Stimulated activated CD4-positive, alpha-beta T cell treated with anti-CD3 and anti-CD28 coated beads, TNF-alpha, amount 100 ng/mL, for 1 hour (primary cell): ENCODE results near the gene EPHA2.

Experiments
- DNase-seq, 3 donors: peaks; one replicate each; pipeline ENCODE4 v3.0.0-alpha.2; 2020; ENCODE audit warnings: low read depth in 3 of 3, low spot score in 1 of 3

The EPHA2 gene

DNA sequence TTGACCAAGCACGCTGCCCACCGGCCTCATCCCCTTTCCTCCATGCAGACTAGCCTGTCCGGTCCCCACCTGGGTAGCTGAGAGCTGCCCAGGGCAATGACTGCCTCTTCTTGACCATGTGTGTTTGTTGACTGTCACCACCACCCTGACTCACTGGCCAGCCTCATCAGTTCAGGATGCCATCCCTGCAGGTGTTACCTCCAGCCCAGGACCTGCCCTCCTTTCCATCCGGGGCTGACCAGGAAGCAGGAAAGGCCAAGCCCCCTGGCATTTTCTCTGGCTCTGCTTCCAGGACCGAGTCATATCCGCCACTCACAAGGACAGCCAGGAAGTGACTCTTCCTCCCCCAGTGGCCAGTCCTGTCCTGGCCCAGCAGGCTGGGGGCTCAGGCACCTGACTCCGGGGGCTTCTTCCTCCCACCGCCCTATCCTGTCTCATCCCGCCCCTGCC, 17.1 kb downstream of the EPHA2 start:
- DNase-seq: no peak

DNA sequence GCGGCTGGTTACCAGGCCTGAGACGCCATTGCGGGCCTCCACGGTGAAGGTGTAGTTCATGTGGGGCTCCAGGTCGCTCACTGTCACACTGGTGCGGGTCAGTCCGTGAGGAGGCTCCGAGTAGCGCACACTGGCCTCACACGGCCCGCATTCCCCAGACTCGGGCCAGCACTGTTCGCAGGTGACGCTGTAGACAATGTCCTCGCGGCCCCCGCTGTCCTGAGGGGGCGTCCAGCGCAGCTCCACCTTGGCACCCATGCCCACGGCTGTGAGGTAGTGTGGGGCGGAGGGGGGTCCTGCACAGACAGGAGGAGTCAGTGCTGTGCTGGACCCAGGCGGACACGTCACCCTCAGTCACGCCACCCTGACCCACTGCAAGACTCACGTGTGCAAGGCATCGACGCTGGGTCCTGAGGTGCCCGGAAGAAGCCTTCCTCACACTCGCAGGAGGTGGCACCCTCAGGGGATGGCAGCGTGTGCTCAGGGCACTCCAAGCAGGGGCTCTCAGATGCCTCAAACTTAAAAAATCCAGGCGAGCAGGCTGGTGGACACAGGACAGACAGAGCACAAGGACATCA, 17.9 kb downstream of the EPHA2 start:
- DNase-seq: no peak

DNA sequence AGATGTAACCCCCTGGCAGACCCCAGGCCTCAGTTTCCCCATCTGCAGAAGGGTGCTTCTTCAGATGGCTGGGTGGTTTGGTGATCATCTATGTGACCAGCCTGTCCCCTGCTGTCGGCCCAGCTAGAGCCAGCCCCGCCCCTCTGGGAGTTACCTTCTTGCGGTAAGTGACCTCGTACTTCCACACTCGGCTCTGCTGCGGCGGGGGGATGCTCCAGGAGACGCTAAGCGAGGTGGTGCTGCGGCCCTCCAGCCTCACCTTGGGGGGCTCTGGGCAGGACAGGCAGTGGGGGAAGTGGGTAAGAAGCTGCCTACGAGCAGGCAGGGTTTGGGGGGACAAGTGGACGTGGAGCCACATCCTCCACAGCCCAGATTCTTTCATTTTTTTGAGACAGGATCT, 20.4 kb downstream of the EPHA2 start:
- DNase-seq: no peak

- no peak for DNase-seq
Measured at GRCh38 chr1:16134906-16135305, 21.0 kb downstream of the EPHA2 start.

- no peak for DNase-seq
Measured at GRCh38 chr1:16134066-16134801, 21.6 kb downstream of the EPHA2 start.

DNA sequence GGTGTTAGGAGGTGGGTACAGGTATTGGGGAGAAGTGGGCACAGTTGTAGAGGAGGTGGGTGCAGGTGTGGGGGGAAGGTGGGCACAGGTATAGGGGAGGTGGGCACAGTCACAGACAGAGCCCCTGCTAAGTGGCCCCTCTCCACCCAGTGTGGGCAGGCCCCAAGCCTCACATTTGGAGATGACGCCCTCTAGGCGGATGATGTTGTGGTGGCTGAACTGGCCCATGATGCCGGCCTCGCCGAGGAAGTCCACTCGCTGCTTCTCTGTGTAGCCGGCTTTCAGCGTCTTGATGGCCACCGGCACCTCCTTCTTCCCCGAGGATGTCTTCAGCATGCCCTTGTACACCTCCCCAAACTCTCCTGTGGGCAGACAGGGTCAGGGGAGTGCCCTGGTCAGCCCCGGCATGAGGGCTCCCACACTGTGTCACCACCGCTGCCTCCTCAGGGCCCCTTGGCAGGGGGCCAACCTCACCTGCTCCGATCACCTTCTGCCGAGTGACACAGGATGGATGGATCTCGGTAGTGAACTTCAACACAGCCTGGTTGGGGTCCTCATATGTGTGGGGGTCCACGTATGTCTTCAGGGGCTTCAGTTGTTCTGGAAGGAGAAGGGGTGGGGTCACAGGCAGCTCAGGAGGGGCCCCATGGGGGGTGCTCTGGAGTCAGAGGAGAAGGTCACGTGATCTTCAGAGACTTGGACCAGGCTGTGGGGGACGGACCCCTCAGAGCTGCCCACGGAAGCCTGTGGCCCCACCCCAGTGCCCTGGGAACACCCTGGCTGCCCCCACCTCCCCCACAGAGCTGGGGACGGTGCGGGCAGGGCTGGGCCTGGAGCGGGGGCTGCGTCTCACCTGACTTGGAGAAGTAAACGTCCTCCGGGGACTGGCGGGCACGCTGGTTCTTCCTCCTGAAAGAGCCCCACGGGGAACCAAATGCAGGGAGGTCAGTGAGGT, 22.6 kb downstream of the EPHA2 start:
- no peak for DNase-seq

DNA sequence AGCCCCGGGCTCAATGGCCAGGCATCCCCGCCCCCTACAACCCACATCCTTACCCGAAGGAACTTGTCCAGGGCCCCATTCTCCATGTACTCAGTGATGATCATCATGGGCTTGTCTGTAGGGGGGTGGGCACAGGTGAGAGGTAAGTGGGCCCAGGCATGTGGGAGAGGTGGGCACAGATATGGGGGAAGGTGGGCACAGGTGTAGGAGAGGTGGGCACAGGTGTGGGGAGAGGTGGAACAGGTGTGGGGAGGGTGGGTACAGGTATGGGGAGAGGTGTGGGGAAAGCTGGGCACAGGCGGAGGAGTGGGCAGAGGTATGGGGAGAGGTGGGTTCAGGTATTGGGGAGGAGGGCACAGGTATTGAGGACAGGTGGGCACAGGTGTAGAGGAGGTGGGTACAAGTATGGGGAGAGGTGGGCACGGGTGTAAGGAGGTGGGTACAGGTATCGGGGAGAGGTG, 23.5 kb downstream of the EPHA2 start:
- DNase-seq: no peak

DNA sequence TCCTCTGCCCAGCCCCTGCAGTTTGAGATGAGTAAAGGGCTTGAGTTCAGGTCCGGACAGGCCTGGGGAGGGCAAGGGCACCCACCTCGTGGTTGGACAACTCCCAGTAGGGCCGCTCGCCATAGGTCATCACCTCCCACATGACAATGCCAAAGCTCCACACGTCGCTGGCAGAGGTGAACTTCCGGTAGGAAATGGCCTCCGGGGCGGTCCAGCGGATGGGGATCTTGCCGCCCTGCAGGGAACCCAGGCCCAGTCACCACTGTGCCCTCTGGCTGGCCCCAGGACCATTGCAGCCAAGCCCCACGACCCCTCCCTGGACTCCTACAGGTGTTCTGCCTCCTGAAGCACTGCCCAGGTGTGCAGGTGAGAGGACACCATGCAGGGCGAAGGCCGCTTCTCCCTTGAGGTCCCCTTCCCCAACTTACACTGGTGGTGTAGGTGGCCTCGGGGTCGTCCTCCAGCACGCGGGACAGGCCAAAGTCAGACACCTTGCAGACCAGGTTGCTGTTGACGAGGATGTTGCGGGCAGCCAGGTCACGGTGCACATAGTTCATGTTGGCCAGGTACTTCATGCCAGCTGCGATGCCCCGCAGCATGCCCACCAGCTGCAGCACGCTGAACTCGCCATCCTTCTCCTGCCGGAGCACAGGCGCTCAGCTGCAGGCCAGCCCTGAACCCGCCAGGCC, 24.1 kb downstream of the EPHA2 start:
- DNase-seq: no peak

- no peak for DNase-seq
Measured at GRCh38 chr1:16130827-16131226, 25.0 kb downstream of the EPHA2 start.

DNA sequence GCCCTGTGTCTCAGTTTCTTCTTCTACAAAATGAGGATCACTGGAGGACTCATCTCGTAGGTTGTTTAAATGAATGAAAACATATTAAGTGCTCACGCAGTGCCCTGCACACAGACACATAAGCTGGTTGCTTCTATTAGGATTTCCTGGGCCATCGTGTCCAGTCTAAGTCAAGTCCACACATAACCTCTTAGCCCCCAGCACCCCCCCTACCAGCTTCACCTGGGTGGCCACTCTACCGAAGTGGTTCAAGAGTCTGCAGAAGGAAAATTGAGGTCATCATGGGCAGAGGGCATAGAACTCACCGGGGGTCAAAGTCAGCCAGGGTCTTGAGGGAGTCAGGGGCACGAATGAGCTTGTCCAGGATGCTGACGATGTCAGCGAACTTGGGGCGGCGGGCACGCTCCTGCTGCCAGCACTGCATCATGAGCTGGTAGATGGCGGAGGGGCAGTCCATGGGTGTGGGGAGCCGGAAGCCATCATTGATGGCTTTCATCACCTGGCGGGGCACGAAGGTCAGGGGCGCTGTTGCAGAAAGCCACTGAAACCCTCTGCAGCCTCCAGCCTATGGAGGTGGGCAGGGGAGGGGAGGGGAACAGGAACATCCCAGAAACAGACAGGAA, 25.8 kb downstream of the EPHA2 start:
- no peak for DNase-seq

- DNase-seq: no peak
Measured at GRCh38 chr1:16129316-16129715, 26.6 kb downstream of the EPHA2 start.

- DNase-seq: no peak
Measured at GRCh38 chr1:16128338-16128741, 27.5 kb downstream of the EPHA2 start.

- DNase-seq: no peak
Measured at GRCh38 chr1:16127676-16128337, 28.1 kb downstream of the EPHA2 start.

GRCh38 chr1:16126743-16127515, 28.9 kb downstream of the EPHA2 start:
- DNase-seq: no peak

DNA sequence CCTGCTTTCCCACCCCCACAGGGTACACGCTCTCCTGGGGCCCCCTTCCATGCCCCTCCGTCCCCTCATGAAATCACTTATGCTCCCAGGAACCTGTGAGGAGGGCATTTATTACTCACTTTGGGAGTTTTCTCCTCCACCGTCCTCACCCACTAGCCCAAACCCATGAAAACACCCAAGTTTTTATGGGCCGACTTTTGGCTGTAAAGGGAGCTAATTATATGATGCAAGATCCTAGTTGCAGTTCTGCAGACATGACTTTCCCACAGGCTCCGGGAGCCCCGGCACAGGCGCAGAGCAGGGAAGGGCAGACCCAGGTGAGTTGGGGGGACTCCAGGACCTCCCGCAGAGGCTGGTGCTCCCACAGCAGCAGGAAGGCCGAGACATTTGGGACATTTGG, 29.7 kb downstream of the EPHA2 start:
- DNase-seq: no peak

GRCh38 chr1:16125483-16125882, 30.4 kb downstream of the EPHA2 start:
- no peak for DNase-seq

DNA sequence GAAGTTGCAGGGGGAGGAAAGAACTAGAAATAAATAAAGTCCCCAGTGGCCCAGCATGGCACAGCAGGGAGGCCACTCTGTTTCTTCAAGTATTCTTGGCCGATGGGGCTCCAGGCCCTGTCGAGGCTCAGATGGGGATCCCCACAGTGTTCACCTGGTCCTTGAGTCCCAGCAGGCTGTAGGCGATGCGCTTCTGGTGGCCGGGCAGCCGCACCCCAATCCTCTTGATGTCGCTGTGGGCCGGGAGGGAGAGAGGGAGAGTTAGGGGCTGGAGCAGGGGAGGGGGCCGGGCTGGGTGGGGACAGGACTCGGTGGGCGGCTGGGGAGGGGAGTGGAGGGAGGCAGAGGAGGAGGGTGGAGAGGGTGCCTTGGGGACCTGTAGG, 30.8 kb downstream of the EPHA2 start:
- no peak for DNase-seq

- DNase-seq: no peak
Measured at GRCh38 chr1:16124377-16125087, 31.3 kb downstream of the EPHA2 start.

- peak in 1 of 3 donors; percentile 7 for DNase-seq
Measured at GRCh38 chr1:16122916-16123315, 33.0 kb downstream of the EPHA2 start.
